Chondrocyte (in vitro differentiated cells): Measurements from ENCODE around the gene HMCN2. TPM values are rescaled to one million over a fixed set of nuclear protein-coding genes. Genes with fewer than 3 reads are reported as not detected.

Experiments used
- DNase-seq: peaks from one replicate; pipeline ENCODE4 v3.0.0; 2021; ENCODE audit warnings: mixed read lengths, low spot score
- H3K27ac Mint-ChIP-seq: one replicate; pipeline ENCODE4 v1.8.0; 2021; ENCODE audit warnings: mild to moderate bottlenecking, moderate library complexity, mixed read lengths; ENCODE audit not compliant: unreplicated experiment
- H3K27me3 Mint-ChIP-seq: 2 replicates; pipeline ENCODE4 v1.8.0; 2021; ENCODE audit warnings: low read depth, mixed read lengths
- H3K36me3 Mint-ChIP-seq: 2 replicates; pipeline ENCODE4 v1.8.0; 2021; ENCODE audit warnings: low read depth, mixed read lengths
- H3K4me1 Mint-ChIP-seq: 2 replicates; pipeline ENCODE4 v1.8.0; 2021; ENCODE audit warnings: low read depth, mild to moderate bottlenecking, mixed read lengths
- H3K4me3 Mint-ChIP-seq: one replicate; pipeline ENCODE4 v1.8.0; 2021; ENCODE audit warnings: mild to moderate bottlenecking, moderate library complexity, mixed read lengths; ENCODE audit not compliant: unreplicated experiment
- H3K9me3 Mint-ChIP-seq: 2 replicates; pipeline ENCODE4 v1.8.0; 2021; ENCODE audit warnings: low read depth, mixed read lengths
- CTCF ChIP-seq: fragments of 200-600 bp; sonication (generic); IDR thresholded peaks from 2 replicates; pipeline ENCODE4 v1.5.0; 2021; ENCODE audit warnings: antibody characterized with exemption, mild to moderate bottlenecking, moderate library complexity
- total RNA-seq: library from RNA; stranded (reverse); gene quantifications from 3 replicates; pipeline ENCODE4 v1.2.1, GENCODE V29; 2021

HMCN2 gene
- total RNA-seq, 1 donor from 2014 or later: 0.05 TPM

DNA sequence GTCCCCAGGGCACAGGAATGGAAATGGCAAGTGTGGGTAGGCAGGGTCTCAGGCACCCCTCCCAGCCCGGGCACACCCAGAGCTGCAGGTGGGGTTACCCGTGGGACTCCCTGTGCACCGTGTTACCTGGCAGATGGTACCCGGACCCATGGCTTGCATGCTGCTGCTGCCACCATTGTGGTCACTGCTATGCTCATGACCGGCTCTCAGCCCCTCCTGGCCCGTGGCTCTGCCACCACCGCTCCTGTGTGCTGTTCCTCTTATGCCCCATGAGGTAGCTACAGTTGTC is 21.7 kb upstream of the HMCN2 start:
- Mint-ChIP-seq H3K27ac (no peak overlapping the region), H3K36me3 (no peaks in the 10 kb centered on the region), H3K27me3 (peaks cover 5% of the 10 kb centered on the region), H3K4me1 (peaks cover 10% of the 10 kb centered on the region), H3K4me3 (no peak overlapping the region), H3K9me3 (no peaks in the 10 kb centered on the region)
- no peak for TF ChIP-seq CTCF
- DNase-seq: peak; percentile 69

DNA sequence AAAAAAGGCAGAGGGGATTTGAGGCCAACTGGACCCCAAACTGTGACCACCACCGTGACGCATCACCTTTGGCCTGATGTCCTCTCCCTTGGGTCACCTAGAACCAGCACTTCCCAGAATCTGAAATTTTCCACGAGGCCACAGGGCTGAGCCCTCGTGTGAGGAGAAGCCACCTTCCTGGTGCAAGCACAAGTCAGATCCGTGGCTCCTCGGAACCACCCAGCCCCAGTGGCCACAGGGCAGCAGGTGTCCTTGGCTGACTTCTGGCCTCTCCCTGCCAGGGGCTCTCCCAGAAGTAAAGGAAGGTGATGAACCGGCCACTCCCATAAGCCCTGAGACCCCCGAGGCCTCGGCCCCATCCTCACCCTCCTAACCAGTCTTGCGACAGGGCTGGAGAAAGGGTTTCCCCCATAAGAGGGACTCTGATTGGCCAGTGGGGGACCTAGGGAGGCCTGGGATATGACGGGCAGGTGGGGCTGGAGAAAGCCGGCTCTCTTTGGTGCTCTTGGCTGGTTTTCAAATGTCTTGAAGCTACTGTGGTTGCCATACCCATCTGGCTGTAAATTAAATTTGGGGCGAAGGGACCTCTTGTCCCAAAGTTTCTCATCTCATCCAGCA is 20.9 kb upstream of the HMCN2 start:
- Mint-ChIP-seq H3K4me1 (peaks cover 10% of the 10 kb centered on the region), H3K9me3 (no peaks in the 10 kb centered on the region)
- DNase-seq: peak; percentile 72

GRCh38 chr9:130245474-130245873 is 20.1 kb upstream of the HMCN2 start:
- H3K27me3 Mint-ChIP-seq: peaks cover 18% of the 10 kb centered on the region
- peaks cover 3% of the 10 kb centered on the region for H3K9me3 Mint-ChIP-seq
- TF ChIP-seq CTCF: no peak
- DNase-seq: peak; percentile 59
- H3K4me1 Mint-ChIP-seq: peaks cover 10% of the 10 kb centered on the region
- no peak overlapping the region for H3K27ac Mint-ChIP-seq
- H3K36me3 Mint-ChIP-seq: peaks cover 3% of the 10 kb centered on the region
- no peak overlapping the region for H3K4me3 Mint-ChIP-seq

More for the DNA sequence above, 20.9 kb upstream of the HMCN2 start:
- no peak for TF ChIP-seq CTCF
- H3K4me3 Mint-ChIP-seq: no peak overlapping the region
- peaks cover 12% of the 10 kb centered on the region for H3K27me3 Mint-ChIP-seq
- H3K36me3 Mint-ChIP-seq: no peaks in the 10 kb centered on the region
- H3K27ac Mint-ChIP-seq: no peak overlapping the region

DNA sequence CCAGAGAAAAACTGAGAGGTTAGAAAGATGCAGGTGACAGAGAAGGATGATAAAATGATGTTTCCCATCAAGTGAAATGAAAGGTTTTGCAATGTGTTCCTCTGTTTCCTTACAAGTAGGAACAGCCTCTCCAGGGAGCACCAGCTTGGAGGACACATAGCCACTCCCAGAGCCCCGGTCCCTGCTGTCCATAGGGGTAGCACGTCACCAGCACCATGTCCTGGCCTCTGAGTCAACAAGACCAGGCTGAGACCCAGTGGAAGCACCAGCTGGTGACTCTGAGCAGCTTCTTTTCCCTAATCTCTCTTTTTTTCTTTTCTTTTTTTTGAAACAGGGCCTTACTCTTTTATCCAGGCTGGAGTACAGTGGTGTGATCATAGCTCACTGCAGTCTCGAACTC is 19.4 kb upstream of the HMCN2 start:
- no peak overlapping the region for H3K4me3 Mint-ChIP-seq
- peak; percentile 47 for DNase-seq
- peaks cover 20% of the 10 kb centered on the region for H3K27me3 Mint-ChIP-seq
- no peak for TF ChIP-seq CTCF
- peaks cover 7% of the 10 kb centered on the region for H3K4me1 Mint-ChIP-seq
- no peak overlapping the region for H3K27ac Mint-ChIP-seq
- peaks cover 9% of the 10 kb centered on the region for H3K9me3 Mint-ChIP-seq
- H3K36me3 Mint-ChIP-seq: peaks cover 7% of the 10 kb centered on the region

DNA sequence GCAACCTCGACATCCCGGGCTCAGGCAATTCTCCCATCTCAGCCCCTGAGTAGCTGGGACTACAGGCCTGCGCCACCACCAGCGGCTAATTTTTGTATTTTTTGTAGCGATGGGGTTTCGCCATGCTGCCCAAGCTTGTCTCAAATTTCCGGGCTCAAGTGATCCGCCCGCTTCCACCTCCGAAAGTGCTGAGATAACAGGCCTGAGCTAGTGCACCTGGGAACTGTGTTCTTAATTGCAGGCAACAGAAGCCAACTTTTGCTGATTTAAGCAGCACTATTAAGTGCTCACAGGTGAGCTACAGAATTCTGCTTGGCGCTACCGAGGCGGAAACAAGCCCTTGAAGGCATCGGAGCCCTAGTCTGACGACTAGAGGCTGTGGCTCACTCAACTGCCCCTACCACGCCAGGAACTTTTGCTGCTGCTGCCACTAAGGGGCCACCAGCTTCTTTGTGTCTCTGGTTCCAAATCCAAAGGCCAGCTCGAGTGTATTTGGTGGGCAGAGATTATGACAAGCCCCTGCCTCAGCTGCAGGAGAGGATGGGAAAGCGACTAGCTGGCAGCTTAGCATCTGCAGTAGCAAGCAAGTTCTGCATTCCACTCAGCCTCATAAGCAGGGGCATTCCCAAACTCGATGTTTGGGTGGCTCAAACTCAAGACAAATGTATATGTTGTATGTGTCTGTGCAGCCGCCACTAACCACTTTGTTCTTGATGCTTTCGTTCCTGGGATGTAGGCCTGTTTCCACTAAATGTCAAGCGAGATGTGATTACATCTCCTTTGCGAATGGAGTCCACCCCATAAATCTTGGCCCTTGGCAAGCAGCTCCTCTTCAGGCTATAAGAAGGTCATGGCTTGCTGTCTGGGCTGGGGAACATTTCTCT is 10.6 kb upstream of the HMCN2 start:
- H3K36me3 Mint-ChIP-seq: peaks cover 10% of the 10 kb centered on the region
- no peak overlapping the region for H3K27ac Mint-ChIP-seq
- DNase-seq: peak; percentile 29
- peaks cover 21% of the 10 kb centered on the region for H3K27me3 Mint-ChIP-seq
- no peak for TF ChIP-seq CTCF
- no peak overlapping the region for H3K4me3 Mint-ChIP-seq
- no peaks in the 10 kb centered on the region for H3K4me1 Mint-ChIP-seq
- peaks cover 9% of the 10 kb centered on the region for H3K9me3 Mint-ChIP-seq
